ENCODE results near the gene AGXT. TPM values are rescaled to one million over a fixed set of nuclear protein-coding genes. Genes with fewer than 3 reads are reported as not detected.

The AGXT gene
- total and polyA plus RNA-seq, 2 of the 8 experiments (the other 6 are each of a cell fraction or from before 2014, with no cell fraction given), result 0.03 TPM; not detected in 1

- Histone ChIP-seq H2AFZ (ENCODE audit: low read length) (no peak overlapping the region), H3K4me1 (replicated peaks in 1 of 4; ENCODE audit: control insufficient read depth in 3 of 4, insufficient read depth in 4 of 4, low read length in 3 of 4) (no peaks in the 10 kb centered on the region; a peak in 1 of 7 replicates), H3K4me3 (ENCODE audit: extremely low read depth in 1 of 4, insufficient read depth in 2 of 4, low read depth in 3 of 4, low read length in 4 of 4) (no peak overlapping the region), H3K36me3 (ENCODE audit: control insufficient read depth in 2 of 4, insufficient read depth in 4 of 4, low read length in 3 of 4) (no peaks in the 10 kb centered on the region), H4K5ac (ENCODE audit: insufficient read length, low read depth, low read length) (no peak overlapping the region), H4K8ac (ENCODE audit: extremely low read depth, insufficient read depth, low read length) (no peak overlapping the region), H2BK12ac (ENCODE audit: low read depth, low read length) (no peak overlapping the region), H2BK5ac (ENCODE audit: low read depth, low read length) (no peak overlapping the region), H3K14ac (ENCODE audit: insufficient read length) (no peak overlapping the region), H2AK5ac (ENCODE audit: low read depth, low read length) (no peak overlapping the region), H2BK20ac (ENCODE audit: low read length) (no peak overlapping the region), H3K9me3 (ENCODE audit: insufficient read depth in 2 of 2, low read depth in 1 of 2, low read length in 1 of 2) (no peaks in the 10 kb centered on the region), H3K27me3 (replicated peaks in 1 of 4; ENCODE audit: control insufficient read depth in 3 of 4, extremely low read depth in 1 of 4, insufficient read depth in 3 of 4, low read length in 3 of 4) (no peaks in the 10 kb centered on the region), H3K27ac (ENCODE audit: low read depth, low read length) (no peak overlapping the region), H2BK15ac (ENCODE audit: low read length) (no peak overlapping the region), H3K4me2 (ENCODE audit: insufficient read depth in 1 of 2, low read depth in 2 of 2, low read length in 2 of 2) (no peak overlapping the region), H3K23me2 (ENCODE audit: low read depth, low read length) (no peaks in the 10 kb centered on the region), H3K56ac (replicated peaks; ENCODE audit: insufficient read length, low read depth, low read length) (no peak overlapping the region), H3K4ac (replicated peaks; ENCODE audit: insufficient read length, low read depth, low read length) (no peak overlapping the region), H3K79me1 (ENCODE audit: low read depth, low read length) (no peaks in the 10 kb centered on the region), H4K91ac (replicated peaks; ENCODE audit: insufficient read length, low read length) (no peak overlapping the region), H2BK120ac (replicated peaks; ENCODE audit: low read depth, low read length) (no peak overlapping the region), H3K9ac (replicated peaks in 1 of 4; ENCODE audit: extremely low read depth in 1 of 4, low read depth in 3 of 4, low read length in 3 of 4) (no peak overlapping the region), H4K20me1 (replicated peaks in 1 of 2; ENCODE audit: control insufficient read depth in 1 of 2, insufficient read depth in 2 of 2, low read length in 2 of 2) (no peaks in the 10 kb centered on the region), H3K18ac (ENCODE audit: extremely low read depth, low read length) (no peak overlapping the region), H3K79me2 (ENCODE audit: control insufficient read depth in 1 of 2, insufficient read depth in 2 of 2, low read length in 2 of 2) (no peaks in the 10 kb centered on the region), H3K23ac (ENCODE audit: insufficient read length) (no peak overlapping the region)
- FAIRE-seq, result no peak
- CTCF ChIA-PET (ENCODE audit: partially characterized antibody), result interaction anchor here (0.6 to 1.7 kb wide), 8 partner anchors 15 to 202 kb away, joined by 3 to 7 read pairs (median 3); no protein-coding TSS in a partner anchor
- WGBS, 2 experiments (ENCODE audit: extremely low coverage in 1 of 2, insufficient coverage in 1 of 2, insufficient read length in 1 of 2, insufficient replicate concordance in 2 of 2, low coverage in 1 of 2, low lambda C conversion rate in 2 of 2, missing lambda C conversion rate in 1 of 2), result 84% methylated on average over 16 of the region's 18 CpGs; no CpG with 5 or more reads in 1 of the 2 experiments
- POLR2A ChIA-PET (ENCODE audit: partially characterized antibody), result no interaction called here
- DNase-seq (ENCODE audit: low read depth in 1 of 2, low spot score in 2 of 2), result no peak
- TF ChIP-seq SIN3A (conservative IDR thresholded peaks at IDR 0.05 in 1 of 2, IDR thresholded peaks at IDR 0.05 in 1 of 2; ENCODE audit: low read depth in 1 of 2, low read length in 2 of 2) (no peak), SAP30 (IDR thresholded peaks at IDR 0.05; ENCODE audit: insufficient read depth, insufficient replicate concordance, low read length) (no peak), POU5F1 (IDR thresholded peaks at IDR 0.05; ENCODE audit: low read depth, low read length) (no peak), TCF12 (IDR thresholded peaks at IDR 0.05; ENCODE audit: low read depth, low read length) (no peak), MAFK (IDR thresholded peaks at IDR 0.05; ENCODE audit: low read depth, low read length) (no peak), EP300 (IDR thresholded peaks at IDR 0.05; ENCODE audit: borderline replicate concordance in 1 of 2, low read depth in 2 of 2, low read length in 2 of 2) (no peak), ZNF274 (IDR thresholded peaks at IDR 0.05; ENCODE audit: borderline replicate concordance, extremely low read depth, low read length) (no peak)
- TF ChIP-seq, protein P1, sequence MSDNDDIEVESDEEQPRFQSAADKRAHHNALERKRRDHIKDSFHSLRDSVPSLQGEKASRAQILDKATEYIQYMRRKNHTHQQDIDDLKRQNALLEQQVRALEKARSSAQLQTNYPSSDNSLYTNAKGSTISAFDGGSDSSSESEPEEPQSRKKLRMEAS (IDR thresholded peaks at IDR 0.05), result no peak
These were observed 8.0 kb downstream of the AGXT start for GRCh38 chr2:240876475-240877251.

All from H1 (cell line).